NCI-H2081 treated with DMSO at 0.1 percent for 48 hours (cell line): Measurements from ENCODE around the gene FBXO27.
"Not testable (repeated sequence)": the region's sequence is repeated elsewhere in the genome, so short reads cannot be mapped to it uniquely, and the experiment has no call there.

Source experiments
- DNase-seq: peaks from one replicate; lab custom pipeline; 2025; lab: John Stamatoyannopoulos, UW

Gene FBXO27, protein sequence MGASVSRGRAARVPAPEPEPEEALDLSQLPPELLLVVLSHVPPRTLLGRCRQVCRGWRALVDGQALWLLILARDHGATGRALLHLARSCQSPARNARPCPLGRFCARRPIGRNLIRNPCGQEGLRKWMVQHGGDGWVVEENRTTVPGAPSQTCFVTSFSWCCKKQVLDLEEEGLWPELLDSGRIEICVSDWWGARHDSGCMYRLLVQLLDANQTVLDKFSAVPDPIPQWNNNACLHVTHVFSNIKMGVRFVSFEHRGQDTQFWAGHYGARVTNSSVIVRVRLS

DNA sequence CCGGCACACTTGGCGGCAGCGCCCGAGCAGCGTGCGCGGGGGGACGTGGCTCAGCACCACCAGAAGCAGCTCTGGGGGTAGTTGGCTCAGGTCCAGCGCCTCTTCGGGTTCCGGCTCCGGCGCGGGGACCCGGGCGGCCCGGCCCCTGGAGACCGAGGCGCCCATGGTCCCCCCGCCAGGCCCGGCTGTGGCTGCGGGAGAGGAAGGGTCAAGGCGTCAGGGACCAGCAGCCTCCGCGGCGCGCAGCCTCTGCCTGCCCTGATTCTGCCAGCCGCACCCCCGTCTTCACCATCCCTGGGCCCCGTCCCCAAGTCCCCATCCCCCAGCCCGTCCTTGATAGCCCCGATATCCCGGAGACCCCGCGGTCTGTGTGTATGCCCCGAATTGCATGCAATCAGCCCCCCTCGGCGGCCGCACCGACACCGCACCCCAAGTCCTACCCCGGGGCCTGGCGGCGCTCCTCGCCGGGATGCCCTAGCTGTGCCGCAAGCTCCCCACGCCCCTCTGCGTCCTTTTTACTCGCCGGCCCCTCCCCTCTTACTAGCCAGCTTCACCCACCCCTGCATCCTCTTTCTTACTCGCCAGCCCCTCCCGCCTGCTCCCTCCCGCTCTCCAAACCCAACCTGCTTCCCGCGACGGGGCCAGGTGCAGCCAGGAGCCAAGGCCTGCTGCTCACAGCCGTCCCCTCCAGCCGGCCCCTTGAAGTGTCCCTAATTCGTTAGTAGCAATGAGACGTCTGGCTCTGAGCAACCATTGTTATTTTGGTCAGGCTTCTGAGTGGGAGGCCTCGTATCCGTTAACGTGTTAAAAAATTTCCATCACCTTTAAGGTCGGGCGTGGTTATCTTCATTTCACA lies at the start of gene FBXO27:
TSS of gene FBXO27 (minus strand) at position 487 of the 856 bp plus-strand sequence. CDS start at position 165, 322 bp downstream.
- DNase-seq: no peak

DNA sequence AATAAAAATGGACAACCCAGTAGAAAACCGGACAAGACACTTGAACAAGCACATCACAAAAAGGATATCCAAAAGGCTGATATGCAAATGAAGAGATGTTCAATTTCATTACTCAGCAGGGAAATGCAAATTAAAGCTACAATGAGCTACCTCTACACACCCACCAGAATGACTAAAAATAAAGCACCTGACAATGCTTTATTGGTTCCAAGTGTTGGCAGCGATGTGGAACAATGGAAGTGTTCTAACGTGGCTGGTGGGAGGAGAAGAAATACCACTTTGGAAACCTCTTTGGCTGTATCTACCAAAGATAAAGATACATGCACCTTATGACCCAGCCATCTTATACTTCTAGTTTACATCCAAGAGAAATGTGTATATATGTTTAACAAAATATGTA lies 48.1 kb upstream of the FBXO27 start:
- DNase-seq: no peak

DNA sequence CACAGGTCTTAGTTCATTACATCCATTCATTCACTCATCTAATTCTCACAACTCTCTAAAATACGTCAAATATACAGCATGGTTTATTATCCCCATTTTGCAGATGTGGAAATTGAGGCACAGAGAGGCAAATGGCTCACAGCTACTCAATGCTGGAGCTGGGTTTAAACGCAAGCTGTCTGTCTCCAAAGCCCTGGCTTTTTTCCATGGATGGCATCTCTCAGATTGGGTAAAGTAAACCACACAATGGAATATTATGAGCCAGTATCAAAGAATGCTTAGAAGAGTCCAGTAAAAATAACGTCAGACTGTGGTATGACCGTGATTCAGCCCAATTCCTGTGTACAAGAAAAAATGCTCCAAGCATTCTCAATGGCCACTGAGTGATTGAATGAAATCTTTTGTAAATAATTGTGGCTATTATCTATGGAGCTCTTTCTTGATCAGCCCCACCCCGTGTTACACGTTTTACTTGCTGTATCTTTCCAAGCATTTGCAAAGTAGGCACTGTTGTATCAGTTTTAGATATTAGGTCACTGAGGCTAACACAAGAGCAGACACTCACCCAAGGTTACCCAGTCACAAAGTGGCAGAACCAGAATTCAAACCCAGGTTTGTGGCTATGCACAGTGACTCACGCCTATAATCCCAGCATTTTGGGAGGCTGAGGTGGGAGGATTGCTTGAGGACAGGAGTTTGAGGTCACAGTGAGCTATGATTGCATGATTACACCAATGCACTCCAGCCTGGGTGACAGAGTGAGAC lies 46.3 kb upstream of the FBXO27 start:
- DNase-seq: no peak

DNA sequence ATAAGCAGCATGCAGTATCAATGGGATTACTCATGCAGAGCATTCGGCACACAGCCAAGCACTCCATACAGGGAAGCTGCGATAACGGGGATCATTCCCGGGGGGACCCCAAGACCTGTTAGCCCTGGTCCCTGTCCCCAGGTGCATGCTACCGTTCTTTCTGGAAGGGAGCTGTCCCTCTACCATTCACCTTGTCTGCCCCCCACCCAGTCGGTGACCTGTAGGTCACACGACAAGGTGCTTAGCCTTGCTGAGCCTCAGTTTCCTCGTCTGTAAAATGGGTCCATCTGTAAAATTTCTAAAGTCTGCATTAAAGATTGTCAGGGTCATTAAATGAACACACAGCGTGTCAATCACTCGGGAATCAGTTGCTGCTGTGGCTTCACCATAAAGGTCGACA lies 45.0 kb upstream of the FBXO27 start:
- DNase-seq: no peak

DNA sequence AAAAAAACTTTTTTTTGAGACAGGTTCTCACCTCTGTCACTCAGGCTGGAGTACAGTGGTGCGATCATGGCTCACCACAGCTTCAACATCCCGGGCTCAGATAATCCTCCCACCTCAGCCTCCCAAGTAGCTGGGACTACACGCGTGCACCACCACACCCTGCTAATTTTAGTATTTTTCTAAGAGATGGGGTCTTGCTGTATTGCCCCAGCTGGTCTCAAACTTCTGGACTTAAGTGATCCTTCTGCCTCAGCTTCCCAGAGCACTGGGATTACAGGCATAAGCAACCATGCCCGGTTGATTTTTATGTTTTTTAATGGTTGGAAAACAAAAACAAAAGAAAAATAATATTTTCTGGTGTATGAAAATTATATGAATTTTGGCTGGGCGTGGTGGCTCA lies 42.6 kb upstream of the FBXO27 start:
- no peak for DNase-seq

DNA sequence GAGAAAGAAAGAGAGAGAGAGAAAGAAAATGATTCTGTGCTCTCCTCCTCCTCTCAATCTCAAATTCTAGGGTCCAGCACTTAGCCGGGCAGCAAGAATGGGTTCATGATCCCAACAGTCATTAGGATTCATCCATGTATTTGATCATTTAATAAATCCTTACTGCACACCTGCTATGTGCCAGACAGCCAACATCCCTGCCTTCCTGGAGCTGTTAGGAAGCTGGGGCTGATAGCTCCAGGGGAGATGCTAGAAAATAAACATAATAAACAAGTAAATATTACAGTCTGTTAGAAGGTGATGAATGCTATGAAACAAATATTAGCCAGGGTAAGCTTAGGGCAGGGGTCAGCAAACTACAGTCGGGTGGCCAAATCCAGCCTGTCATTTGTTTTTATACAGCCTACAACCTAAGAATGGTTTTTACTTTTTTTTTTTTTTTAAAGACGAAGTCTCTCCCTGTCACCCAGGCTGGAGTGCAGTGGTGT lies 41.9 kb upstream of the FBXO27 start:
- no peak for DNase-seq

DNA sequence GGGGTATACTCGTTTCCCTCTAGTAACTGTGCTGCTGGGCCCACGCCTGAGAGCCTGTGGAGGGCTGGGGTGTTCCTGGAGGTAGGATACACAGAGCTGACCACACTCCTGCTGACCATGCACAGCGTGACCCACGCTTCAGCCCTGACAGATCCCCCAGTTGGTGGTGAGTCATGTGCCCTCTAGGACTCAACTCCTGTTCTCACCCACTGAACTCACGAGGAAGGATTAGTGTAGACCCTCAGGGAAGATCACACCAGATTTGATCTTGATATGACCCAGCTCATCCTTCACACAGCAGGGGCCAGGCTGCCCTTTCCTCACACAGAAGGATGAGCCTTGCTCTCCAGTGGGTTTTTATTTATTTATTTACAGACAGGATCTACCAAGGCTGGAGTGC lies 38.5 kb upstream of the FBXO27 start:
- DNase-seq: no peak

DNA sequence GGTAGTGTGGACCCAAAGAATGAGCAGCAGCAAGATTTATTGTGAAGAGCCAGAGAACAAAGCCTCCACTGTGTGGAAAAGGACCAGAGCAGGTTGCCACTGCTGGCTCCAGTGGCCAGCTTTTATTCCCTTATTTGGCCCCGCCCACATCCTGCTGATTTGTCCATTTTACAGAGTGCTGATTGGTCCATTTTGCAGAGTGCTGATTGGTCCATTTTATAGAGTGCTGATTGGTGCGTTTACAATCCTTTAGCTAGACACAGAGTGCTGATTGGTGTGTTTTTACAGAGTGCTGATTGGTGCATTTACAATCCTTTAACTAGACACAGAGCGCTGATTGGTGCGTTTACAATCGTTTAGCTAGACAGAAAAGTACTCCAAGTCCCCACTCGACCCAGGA lies 35.9 kb upstream of the FBXO27 start:
- not testable (repeated sequence) for DNase-seq

DNA sequence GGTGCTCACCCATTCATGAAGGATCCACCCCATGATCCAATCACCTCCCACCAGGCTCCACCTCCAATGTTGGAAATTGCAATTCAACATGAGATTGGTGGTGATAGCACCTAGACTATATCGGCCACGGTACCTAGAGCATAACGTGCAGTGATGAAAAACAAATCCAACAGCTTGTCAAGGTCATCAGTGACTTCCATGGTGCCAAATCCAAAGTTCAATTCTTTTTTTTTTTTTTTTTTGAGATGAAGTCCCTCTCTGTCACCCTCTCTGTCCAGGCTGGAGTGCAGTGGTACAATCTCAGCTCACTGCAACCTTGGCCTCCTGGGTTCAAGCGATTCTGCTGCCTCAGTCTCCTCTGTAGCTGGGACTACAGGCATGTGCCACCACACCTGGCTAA lies 34.8 kb upstream of the FBXO27 start:
- DNase-seq: no peak

DNA sequence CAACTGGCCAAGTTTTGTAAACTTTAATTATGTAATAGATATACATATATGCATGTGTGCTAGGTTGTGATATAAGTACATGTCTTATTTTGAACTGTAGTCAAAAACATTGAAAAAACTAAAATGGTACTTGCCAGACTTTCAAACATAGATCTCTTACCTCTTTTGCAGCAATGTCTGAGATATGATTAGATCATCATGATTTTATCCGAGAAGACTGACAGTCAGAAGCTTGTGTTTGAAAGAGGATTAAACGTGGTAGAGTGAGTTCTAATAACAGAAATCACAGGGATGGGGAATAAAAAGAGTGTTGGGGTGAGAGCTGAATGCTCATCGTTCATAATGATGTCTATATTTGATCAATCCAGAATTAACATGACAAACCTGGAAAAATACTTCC lies 33.6 kb upstream of the FBXO27 start:
- DNase-seq: no peak

DNA sequence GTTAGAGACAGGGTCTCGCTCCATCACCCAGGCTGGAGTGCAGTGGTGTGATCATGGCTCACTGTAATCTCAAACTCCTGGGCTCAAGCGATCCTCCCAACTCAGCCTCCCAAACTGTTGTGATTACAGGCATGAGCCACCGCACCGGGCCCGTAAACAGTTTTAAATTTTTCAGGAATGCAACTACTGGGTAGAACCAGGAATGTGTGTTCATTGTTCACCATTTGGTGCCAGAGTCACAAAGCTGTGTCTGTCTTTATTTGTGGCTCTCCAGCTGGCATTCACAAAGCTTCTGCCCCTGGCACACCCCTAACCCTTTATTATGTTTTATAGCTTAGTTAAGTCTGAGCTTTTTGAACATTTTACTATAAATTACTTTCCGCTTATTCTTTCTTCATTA lies 32.1 kb upstream of the FBXO27 start:
- no peak for DNase-seq

DNA sequence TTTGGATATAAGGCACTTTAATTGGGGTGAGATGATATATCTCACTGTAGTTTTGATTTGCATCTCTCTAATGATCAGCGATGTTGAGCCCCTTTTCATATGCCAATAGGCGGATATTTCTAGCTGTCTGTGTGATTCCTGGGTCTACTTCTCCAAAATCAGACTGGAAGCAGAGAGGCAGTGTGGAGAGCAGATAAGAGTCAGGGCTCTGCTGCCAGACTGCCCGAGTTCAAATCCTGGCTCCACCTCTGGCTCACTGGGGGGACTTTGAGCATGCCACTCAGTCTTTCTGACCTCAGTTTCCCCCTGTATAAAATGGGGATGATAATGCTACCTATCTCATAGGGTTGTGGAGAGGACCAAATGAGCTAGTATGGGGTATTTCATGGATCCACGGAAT lies 27.8 kb upstream of the FBXO27 start:
- DNase-seq: no peak

DNA sequence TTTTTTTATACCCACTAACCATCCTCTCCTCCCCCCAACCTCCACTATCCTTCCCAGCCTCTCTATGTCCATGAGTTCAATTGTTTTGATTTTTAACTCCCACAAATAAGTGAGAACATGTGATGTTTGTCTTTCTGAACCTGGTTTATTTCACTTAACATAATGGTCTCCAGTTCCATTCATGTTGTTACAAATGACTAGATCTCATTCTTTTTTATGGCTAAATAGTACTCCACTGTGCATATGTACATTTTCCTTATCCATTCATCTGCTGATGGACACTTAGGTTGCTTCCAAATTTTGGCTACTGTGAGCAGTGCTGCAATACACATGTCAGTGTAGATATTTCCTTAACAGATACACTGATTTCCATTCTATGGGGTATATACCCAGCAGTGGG lies 27.0 kb upstream of the FBXO27 start:
- DNase-seq: no peak

DNA sequence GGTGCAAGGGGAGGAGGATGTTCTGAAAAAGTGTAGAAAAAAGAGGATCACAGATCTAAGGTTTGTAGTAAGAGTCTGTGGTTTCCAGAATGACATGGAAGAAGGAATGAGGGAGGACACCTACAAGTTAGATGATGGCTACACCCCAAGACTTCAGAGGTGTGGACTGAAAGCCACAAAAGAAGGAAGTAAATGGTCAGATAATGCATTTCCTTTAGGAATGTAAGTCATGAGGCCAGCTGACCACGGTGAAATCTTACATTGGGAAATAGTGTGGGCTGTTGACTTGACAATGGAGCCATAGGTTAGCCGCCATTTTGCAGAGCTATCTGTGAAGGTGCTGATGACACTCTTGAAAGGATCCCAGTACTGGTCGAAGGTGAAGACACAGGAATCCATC lies 25.3 kb upstream of the FBXO27 start:
- no peak for DNase-seq

DNA sequence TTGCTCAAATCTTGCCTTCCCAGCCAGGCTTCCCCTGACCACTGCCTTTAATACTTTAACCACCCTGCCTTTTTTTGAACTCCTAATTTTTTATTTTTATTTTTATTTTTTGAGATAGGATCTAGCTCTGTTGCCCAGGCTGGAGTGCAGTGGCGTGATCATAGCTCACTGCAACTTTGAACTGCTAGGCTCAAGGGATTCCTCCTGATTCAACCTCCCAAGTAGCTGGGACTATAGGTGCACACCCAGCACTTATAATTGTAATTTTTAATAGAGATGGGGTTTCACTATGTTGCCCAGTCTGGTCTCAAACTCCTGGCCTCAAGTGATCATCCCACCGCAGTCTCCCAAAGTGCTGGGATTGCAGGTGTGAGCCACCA lies 21.7 kb upstream of the FBXO27 start:
- DNase-seq: no peak

DNA sequence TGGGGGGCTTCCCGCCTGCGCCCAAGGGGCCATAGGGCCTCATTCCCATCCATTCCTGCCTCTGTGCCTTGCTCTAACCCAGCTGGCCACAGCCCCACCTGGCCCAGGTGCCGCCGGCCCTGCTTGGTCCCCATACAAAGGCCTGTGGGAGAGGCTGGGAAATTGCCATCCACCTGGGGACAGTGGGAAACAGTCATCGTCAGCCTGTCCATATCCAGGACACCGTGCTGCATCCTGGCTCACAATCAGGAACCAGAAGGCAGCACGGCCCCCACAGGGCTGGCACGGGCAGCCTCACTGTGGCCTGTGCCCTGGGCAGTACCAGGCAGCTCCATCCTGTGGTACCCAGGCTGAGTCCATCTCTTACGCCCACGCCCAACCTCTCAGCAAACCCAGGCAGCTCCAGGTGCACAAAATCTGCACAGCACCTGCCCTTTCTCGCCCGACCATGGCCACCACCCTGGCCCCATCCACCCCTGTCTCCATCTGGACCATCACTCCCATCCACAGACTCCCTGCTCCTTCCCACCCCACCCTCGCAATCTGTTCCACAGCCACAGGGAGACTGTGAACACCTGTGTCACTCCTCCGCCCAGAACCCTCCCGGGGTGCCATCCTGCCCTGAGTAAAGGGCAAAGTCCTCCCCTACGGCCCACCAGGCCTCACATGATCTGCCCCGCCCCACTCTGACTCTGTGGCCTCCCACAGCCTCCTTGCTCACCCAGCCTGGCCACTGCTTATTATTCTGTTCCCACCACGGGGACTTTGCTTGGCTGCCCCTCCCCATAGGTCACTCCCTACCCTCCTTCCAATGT lies 21.1 kb upstream of the FBXO27 start:
- DNase-seq: no peak

DNA sequence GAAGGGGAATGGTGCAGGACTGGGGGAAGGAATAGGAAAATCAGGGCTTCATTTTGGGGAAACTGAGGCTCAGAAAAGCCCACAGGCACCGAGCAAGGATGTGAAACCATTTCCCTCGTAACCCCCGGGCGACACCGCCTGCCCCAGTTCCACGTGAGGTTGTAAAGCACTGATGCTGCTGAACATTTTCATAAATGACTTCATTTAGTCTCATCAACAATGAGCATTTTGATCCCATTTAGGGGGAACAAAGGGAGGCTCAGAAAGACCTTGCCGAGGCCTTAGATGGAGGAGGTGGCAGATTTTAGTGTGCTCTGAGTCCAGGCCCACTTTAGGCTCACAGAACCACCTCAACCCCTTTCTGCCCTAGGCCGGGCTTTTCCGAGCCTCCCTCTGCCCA lies 20.5 kb upstream of the FBXO27 start:
- DNase-seq: no peak

DNA sequence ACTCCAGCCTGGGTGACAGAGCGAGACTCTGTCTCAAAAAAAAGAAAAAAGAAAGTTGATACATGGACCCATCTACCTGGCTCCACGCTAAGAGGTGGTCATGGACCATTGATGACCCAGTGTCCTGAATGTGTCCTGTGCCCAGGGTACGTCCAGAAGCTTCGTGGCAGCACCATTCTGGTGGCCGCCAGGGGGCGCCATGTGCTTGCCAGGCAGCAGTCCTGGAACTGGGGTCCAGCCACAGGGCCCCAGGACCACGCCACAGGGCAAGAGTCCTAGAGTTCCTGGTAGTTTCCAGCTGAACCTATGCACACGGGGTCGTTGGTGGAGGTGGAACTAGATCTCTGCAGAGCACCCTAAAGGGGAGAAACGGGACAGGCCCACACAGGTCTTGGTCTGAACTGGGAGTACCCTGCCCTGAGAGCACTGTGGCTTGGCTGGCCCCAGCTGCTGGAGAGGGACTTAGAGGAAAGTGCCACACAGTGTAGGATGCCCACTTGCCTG lies 19.9 kb upstream of the FBXO27 start:
- DNase-seq: no peak

DNA sequence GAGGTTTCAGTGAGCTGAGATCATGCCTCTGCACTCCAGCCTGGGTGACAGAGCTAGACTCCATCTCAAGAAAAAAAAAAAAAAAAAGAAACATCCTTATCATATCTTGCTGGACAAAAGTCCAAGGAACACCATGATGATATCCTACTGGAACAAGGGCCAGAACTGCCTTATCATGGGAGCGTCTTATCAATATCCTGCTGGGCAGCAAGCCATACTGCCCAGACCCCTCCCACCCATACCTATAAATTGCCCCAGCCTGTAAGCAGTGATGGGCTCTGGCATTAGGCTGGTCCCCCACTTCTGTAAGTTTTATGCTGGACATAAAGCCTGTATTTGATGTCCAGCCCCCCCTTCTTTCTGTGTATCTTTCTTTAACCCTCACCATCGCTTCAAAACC lies 14.7 kb upstream of the FBXO27 start:
- no peak for DNase-seq

DNA sequence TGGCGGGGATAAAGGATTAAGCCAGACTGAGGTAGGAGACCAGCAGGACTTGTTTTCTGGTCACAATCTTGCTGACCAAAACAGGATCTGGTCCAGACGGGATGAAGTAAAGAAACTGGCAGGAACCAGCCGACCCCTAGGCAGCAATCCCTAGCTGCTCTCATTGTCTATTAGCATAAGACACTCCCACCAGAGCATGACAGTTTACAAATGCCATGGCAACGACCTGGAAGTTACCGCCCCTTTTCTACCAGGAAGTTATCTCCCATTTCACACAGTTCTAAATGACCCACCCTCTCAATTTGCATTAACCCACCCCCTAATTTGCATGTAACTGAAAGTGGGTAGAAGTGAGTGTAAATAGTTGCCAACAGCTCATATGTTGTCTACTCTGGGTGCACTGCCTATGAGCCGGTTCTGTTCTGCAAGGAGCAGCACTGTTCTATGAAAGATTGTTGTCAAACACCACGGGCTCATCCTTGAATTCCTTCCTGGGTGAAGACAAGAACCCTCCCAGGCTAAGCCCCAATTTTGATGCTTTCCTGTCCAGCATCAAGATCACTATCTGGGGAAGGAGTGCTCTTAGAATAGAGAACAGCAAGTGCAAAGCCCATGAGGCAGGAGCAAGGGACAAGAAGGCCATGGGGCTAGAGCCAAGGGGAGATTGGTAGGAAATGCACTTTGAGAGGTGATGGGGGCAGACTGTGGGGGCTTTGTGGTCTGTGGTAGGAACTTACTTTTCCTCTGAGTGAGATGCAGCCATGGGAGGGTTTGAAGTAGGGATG lies 13.9 kb upstream of the FBXO27 start:
- no peak for DNase-seq

DNA sequence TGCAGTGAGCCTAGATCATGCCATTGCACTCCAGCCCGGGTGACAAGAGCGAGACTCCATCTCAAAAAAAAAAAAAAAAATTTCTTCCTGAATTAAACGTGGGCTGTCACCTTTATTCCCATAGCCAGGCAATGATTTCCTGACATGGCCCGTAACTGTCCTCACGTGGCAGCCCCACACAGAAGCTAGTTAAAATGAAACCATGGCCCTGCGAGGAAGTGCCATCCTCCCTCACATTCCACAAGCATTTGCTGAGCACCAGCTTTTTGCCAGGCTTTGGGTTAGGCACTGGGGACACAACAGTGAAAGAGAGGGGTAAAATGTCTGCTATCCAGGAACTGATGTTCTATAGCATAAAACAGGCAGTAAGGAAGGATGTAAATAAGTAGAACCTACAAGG lies 13.2 kb upstream of the FBXO27 start:
- DNase-seq: no peak
